Measurements from ENCODE around the gene WHRN.

GRCh38 chr9:114392749-114393112 is 112.5 kb downstream of the WHRN start:
- TF ChIP-seq CTCF (optimal IDR thresholded peaks at IDR 0.05 in 1 of 3, IDR thresholded peaks at IDR 0.05 in 1 of 3, conservative IDR thresholded peaks at IDR 0.05 in 1 of 3; ENCODE audit: extremely low read depth in 1 of 3, insufficient read depth in 2 of 3, low read length in 3 of 3) (no peak), EZH2 (IDR thresholded peaks at IDR 0.05; ENCODE audit: low read length) (no peak)

All from keratinocyte (primary cell).